BLaER1 treated with 17β-estradiol and CSF1 and Interleukin-3, amounts not matched to agents 10 nM and 100 nM (cell line): ENCODE results near the gene FAM89A.
"Not testable (repeated sequence)": the region's sequence is repeated elsewhere in the genome, so short reads cannot be mapped to it uniquely, and the experiment has no call there.

Source experiments
- H3K27ac ChIP-seq, 11 experiments: shearing (Covaris generic); formaldehyde crosslinking; 2 replicates each; pipeline ENCODE4 v1.8.1; 2022
- H3K27me3 ChIP-seq, 11 experiments: shearing (Covaris generic); formaldehyde crosslinking; 2 replicates each; pipeline ENCODE4 v1.8.1; 2022
- H3K36me3 ChIP-seq, 11 experiments: shearing (Covaris generic); formaldehyde crosslinking; 2 replicates each; pipeline ENCODE4 v1.8.1; 2022
- H3K4me1 ChIP-seq, 10 experiments: shearing (Covaris generic); formaldehyde crosslinking; 2 replicates each; pipeline ENCODE4 v1.8.1; 2022
- H3K4me2 ChIP-seq, 11 experiments: shearing (Covaris generic); formaldehyde crosslinking; 2 replicates each; pipeline ENCODE4 v1.8.1; 2022
- H3K4me3 ChIP-seq, 10 experiments: shearing (Covaris generic); formaldehyde crosslinking; 2 replicates each; pipeline ENCODE4 v1.8.1; 2022
- H3K9ac ChIP-seq, 11 experiments: shearing (Covaris generic); formaldehyde crosslinking; 2 replicates each; pipeline ENCODE4 v1.8.1; 2022
- H3K9me3 ChIP-seq, 11 experiments: shearing (Covaris generic); formaldehyde crosslinking; replicated peaks in 1 of 11; 2 replicates each; pipeline ENCODE4 v1.8.1; 2022
- H4K20me1 ChIP-seq, 11 experiments: shearing (Covaris generic); formaldehyde crosslinking; 2 replicates each; pipeline ENCODE4 v1.8.1; 2022
- Cebpa-rat ChIP-seq, 11 experiments: shearing (Covaris generic); IDR thresholded peaks; 2 replicates each; pipeline ENCODE4 v1.8.1; 2022

FAM89A gene

DNA sequence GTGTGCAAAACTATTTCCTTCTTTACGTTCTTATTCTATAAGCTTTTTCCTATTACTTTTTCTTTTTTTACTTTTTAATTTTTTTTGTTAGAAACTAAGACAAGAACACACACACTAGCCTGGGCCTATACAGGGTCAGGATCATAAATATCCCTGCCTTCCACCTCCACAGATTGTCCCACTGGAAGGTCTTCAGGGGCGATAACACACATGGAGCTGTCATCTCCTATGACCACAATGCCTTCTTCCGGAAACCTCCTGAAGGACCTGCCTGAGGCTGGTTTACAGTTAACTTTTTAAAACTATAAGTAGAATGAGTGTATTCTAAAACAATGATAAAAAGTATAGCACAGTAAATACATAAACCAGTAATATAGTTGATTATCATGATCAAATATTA, 10.3 kb upstream of the FAM89A start:
- H3K4me3 ChIP-seq = no peak overlapping the region
- no peaks in the 10 kb centered on the region for H4K20me1 ChIP-seq
- no peak overlapping the region for H3K4me2 ChIP-seq
- no peaks in the 10 kb centered on the region for H3K27me3 ChIP-seq
- H3K36me3 ChIP-seq = no peaks in the 10 kb centered on the region
- H3K9me3 ChIP-seq = peaks cover 0 to 9% (median 5%) of the 10 kb centered on the region in 11 experiments; a peak in 16 of 22 replicates
- no peak for TF ChIP-seq Cebpa-rat (IDR thresholded peaks at IDR 0.05)
- H3K9ac ChIP-seq = no peak overlapping the region
- H3K27ac ChIP-seq = no peak overlapping the region
- peaks cover 14 to 27% (median 19%) of the 10 kb centered on the region in 10 experiments for H3K4me1 ChIP-seq

DNA sequence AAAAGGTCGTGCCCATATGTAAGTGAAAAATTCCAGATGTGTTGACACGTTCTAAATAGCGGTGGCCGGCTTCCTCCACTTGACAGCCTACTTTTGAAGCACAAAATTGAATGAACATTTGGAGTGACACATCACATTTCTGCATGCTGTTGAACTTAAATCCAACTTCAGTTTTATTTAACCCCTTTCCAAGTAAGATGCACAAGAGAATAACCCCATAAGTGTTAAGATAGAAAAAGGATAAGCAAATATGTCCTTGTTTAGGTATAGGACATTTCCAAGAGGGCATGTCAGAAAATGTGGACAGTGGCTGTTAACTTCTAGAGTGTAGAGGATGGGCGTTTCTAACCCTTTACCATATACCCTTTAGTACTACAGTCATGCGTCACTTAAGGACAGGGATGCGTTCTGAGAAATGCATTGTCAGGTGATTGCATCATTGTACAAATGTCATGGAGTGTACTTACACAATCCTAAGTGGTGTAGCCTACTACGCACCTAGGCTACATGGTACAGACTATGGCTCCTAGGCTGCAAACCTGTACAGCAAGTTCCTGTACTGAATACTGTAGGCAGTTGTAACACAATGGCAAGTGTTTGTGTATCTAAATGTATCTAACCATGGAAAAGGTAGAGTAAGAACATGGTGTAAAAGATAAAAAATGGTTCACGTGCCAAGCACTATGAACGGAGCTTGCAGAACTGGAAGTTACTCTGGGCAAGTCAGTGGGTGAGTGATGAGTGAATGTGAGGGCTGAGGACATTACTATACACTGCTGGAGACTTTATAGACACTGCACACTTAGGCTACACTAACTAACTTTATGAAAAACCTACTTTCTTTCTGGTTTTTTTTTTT, 9.3 kb upstream of the FAM89A start:
- H3K4me2 ChIP-seq = no peak overlapping the region
- H3K4me3 ChIP-seq = no peak overlapping the region
- no peaks in the 10 kb centered on the region for H4K20me1 ChIP-seq
- peaks cover 8 to 16% (median 12%) of the 10 kb centered on the region in 11 experiments for H3K9me3 ChIP-seq
- H3K4me1 ChIP-seq = peaks cover 13 to 19% (median 16%) of the 10 kb centered on the region in 10 experiments
- peak in 1 of 11 experiments; percentile 18; a peak in 1 of 22 replicates for TF ChIP-seq Cebpa-rat (IDR thresholded peaks at IDR 0.05)
- H3K9ac ChIP-seq = no peak overlapping the region
- no peaks in the 10 kb centered on the region for H3K36me3 ChIP-seq
- H3K27me3 ChIP-seq = no peaks in the 10 kb centered on the region
- no peak overlapping the region for H3K27ac ChIP-seq

DNA sequence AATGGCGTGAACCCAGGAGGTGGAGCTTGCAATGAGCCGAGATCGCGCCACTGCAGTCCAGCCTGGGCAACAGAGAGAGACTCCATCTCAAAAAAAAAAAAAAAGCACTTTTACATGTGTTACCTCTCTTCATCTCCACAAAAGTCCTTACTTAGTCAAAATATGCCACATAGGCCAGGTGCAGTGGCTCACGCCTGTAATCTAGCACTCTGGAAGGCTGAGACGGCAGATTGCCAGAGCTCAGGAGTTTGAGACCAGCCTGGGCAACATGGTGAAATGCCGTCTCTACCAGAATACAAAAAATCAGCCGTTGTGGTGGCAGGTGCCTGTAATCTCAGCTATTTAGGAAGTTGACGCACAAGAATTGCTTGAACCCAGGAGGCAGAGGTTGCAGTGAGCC, 8.4 kb upstream of the FAM89A start:
- not testable (repeated sequence) for H3K27me3 ChIP-seq, H3K9ac ChIP-seq, H3K27ac ChIP-seq, H4K20me1 ChIP-seq, H3K4me2 ChIP-seq, H3K4me1 ChIP-seq, H3K36me3 ChIP-seq, H3K4me3 ChIP-seq
- H3K9me3 ChIP-seq = peaks cover 14 to 25% (median 19%) of the 10 kb centered on the region in 11 experiments

DNA sequence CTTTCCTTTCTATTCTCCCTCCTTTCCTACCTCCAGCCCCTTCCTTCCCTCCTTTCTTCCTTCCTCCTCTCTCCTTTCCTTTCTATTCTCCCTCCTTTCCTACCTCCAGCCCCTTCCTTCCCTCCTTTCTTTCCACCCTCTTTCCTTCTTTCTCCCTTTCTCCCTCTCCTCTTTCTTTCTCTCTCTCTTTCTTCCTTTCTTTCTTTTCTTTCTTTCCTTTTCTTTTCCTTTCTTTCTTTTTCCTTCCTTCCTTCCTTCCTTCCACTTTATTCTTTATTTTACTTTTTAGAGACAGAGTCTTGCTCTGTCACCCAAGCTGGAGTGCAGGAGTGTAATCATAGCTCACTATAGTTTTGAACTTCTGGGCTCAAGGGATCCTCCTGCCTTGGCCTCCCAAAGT, 7.5 kb upstream of the FAM89A start:
- H3K9ac ChIP-seq, H4K20me1 ChIP-seq, H3K27me3 ChIP-seq, H3K36me3 ChIP-seq, H3K27ac ChIP-seq, H3K4me2 ChIP-seq, H3K4me1 ChIP-seq, H3K4me3 ChIP-seq: not testable (repeated sequence)
- H3K9me3 ChIP-seq = peaks cover 14 to 28% (median 19%) of the 10 kb centered on the region in 11 experiments

DNA sequence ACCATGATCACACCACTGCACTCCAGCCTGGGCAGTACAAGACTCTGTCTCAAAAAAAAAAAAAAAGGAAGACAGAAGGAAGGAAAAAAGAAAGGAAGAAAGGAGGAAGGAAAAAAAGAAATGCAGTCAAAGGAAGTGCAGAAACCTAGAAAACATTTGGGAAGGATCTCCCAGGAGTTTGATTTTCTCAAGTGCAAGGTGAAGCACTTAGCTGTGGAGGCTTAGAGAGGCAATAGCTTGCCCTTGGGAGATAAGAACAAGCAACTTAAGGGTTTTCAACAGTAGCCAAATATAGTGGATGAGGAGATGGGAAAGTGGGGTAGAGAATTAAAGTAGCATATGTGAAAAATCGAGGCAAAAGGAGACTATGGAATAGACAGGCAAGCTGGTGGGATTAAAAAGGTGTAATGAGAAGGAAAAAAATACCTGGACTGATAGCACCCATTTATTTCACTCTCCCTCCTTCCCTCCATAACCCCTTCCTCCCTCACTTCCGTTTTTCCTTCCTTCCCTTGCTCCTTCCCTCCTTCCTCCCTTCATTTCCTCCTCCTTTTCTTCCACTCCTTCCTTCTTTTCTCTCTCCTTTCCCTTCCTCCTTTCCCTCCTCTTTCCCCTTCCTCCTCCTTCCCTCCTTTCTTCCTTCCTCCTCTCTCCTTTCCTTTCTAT, 6.8 kb upstream of the FAM89A start:
- Histone ChIP-seq H3K4me3 (no peak overlapping the region), H3K9me3 (peaks cover 14 to 28% (median 19%) of the 10 kb centered on the region in 11 experiments), H3K9ac (no peak overlapping the region), H3K27ac (no peak overlapping the region), H3K36me3 (no peaks in the 10 kb centered on the region), H3K27me3 (0 out of 22 replicates have a peak, but pooled peaks cover 0 to under 1% (median 0%) of the 10 kb centered on the region in 11 experiments), H4K20me1 (no peaks in the 10 kb centered on the region), H3K4me2 (no peak overlapping the region), H3K4me1 (no peaks in the 10 kb centered on the region)
- no peak for TF ChIP-seq Cebpa-rat (IDR thresholded peaks at IDR 0.05)

DNA sequence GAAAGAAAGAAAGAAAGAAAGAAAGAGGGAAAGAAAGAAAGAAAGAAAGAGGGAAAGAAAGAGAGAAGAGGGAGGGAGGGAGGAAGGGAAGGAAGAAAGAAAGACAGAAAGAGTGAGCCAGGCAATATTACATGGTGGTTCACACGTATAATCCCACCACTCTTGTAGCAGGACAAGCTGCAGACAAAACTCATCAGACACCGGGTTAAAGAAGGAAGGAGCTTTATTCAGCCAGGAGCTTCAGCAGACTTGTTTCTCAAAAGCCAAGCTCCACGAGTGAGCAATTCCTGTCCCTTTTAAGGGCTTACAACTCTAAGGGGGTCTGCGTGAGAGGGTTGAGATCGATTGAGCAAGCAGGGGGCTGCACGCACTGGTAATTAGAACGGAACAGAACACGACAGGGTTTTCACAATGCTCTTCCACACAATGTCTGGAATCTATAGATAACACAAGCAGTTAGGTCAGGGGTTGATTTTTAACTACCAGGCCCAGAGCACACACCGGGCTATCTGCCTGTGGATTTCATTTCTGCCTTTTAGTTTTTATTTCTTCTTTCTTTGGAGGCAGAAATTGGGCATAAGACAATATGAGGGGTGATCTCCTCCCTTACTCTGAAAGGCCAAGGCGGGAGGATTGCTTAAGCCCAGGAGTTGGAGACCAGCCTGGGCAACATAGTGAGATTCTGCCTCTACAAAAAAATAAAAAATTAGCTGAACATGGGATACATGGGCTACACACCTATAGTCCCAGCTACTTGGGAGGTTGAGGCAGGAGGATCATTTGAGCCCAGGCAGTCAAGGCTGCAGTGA, 6.1 kb upstream of the FAM89A start:
- H3K4me2 ChIP-seq, H3K27me3 ChIP-seq, H3K4me1 ChIP-seq, H4K20me1 ChIP-seq, H3K27ac ChIP-seq, H3K4me3 ChIP-seq, H3K9ac ChIP-seq, H3K36me3 ChIP-seq: not testable (repeated sequence)
- peaks cover 14 to 28% (median 19%) of the 10 kb centered on the region in 11 experiments for H3K9me3 ChIP-seq

DNA sequence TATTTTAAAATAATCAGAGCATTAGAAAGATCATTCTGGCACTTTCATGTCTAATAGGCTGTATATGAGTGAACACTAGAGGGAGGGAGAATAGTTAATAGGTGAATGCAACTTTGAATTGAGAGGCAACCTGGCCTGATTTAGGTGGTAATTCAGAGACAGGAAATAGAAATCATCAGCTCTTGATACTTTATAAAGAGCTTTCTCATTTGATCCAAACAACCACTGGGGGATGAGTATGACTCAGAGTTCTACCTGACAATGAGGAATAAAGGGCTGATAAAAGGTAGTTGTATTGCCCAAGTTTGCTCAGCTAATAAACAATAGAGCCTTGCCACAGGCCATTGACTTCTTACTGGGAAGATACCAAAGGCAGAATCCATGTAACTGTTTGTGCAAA, 5.2 kb upstream of the FAM89A start:
- Histone ChIP-seq H3K9ac (no peak overlapping the region), H3K4me1 (peaks cover 4 to 10% (median 9%) of the 10 kb centered on the region in 10 experiments; a peak in 19 of 20 replicates), H3K4me2 (no peak overlapping the region), H3K4me3 (no peak overlapping the region), H3K27ac (no peak overlapping the region), H3K36me3 (no peaks in the 10 kb centered on the region), H3K9me3 (peaks cover 14 to 28% (median 19%) of the 10 kb centered on the region in 11 experiments), H4K20me1 (no peaks in the 10 kb centered on the region), H3K27me3 (peaks cover 4 to 16% (median 12%) of the 10 kb centered on the region in 11 experiments; a peak in 20 of 22 replicates)
- TF ChIP-seq Cebpa-rat (IDR thresholded peaks at IDR 0.05) = no peak

DNA sequence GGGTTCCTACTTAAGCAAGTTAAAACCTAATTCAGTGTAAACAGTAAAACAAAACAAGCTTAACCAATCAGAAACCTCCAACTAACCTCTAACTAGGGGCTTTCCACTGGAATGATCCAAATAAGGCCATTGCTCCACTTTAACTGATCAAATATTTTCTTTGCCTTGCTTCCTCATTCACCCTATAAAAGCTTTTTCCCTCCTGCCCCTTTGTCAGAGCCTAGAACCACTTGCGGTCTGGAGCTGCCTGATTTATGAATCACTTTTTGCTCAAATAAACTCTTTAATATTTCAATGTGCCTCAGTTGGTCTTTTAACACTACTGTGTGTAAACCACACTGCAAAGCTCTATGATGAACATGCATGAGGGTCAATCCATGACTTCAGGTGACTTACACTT, 4.5 kb upstream of the FAM89A start:
- H4K20me1 ChIP-seq = no peaks in the 10 kb centered on the region
- TF ChIP-seq Cebpa-rat (IDR thresholded peaks at IDR 0.05) = no peak
- no peaks in the 10 kb centered on the region for H3K36me3 ChIP-seq
- H3K4me3 ChIP-seq = no peak overlapping the region
- no peak overlapping the region for H3K9ac ChIP-seq
- H3K4me1 ChIP-seq = peaks cover 4 to 10% (median 9%) of the 10 kb centered on the region in 10 experiments; a peak in 19 of 20 replicates
- no peak overlapping the region for H3K27ac ChIP-seq
- H3K4me2 ChIP-seq = no peak overlapping the region
- peaks cover 4 to 22% (median 14%) of the 10 kb centered on the region in 11 experiments; a peak in 20 of 22 replicates for H3K27me3 ChIP-seq
- peaks cover 14 to 28% (median 19%) of the 10 kb centered on the region in 11 experiments for H3K9me3 ChIP-seq
